ENCODE measurements around the gene GRIA1. TPM values are rescaled to one million over a fixed set of nuclear protein-coding genes. Genes with fewer than 3 reads are reported as not detected.

GRIA1 gene
- total and polyA plus RNA-seq, 2 of the 13 experiments (the other 11 are each of a cell fraction or from before 2014, with no cell fraction given) = not detected

GRCh38 chr5:153533546-153533945 is 43.1 kb downstream of the GRIA1 start:
- CTCF ChIA-PET (ENCODE audit: low intra/inter-chr PET ratio, low total read pairs) = no interaction called here
- no peaks in the 10 kb centered on the region for H4K20me1 ChIP-seq (ENCODE audit: insufficient read depth, low read length)
- POLR2A ChIA-PET = no interaction called here
- TF ChIP-seq PRDM4 (CRISPR knock-in tag; IDR thresholded peaks at IDR 0.05; ENCODE audit: borderline replicate concordance) = no peak
- no peak for TF ChIP-seq IKZF1 (IDR thresholded peaks at IDR 0.05)
- no peak for TF ChIP-seq ZSCAN22 (CRISPR knock-in tag; IDR thresholded peaks at IDR 0.05)
- no peak for TF ChIP-seq ZNF460 (CRISPR knock-in tag; IDR thresholded peaks at IDR 0.05; ENCODE audit: borderline replicate concordance)
- TF ChIP-seq SSRP1 (CRISPR knock-in tag; IDR thresholded peaks at IDR 0.05) = no peak
- 0% methylated on average over 1 of the region's 1 CpG for WGBS (ENCODE audit: low lambda C conversion rate)
- H3K4me1 ChIP-seq (ENCODE audit: insufficient read depth, low read length) = no peaks in the 10 kb centered on the region
- H3K4me3 ChIP-seq (replicated peaks in 1 of 3; ENCODE audit: insufficient read depth in 1 of 3, low read depth in 2 of 3, low read length in 3 of 3) = no peak overlapping the region
- no peaks in the 10 kb centered on the region for H3K9me3 ChIP-seq (ENCODE audit: low read length)
- no TSS peak for BruUV-seq (replicated peaks)
- ATAC-seq = no peak
- no peak overlapping the region for H2AFZ ChIP-seq (ENCODE audit: low read length)
- H3K79me2 ChIP-seq (ENCODE audit: insufficient read depth, low read length) = no peaks in the 10 kb centered on the region
- H3K9ac ChIP-seq (ENCODE audit: insufficient read depth, low read depth, low read length) = no peak overlapping the region
- H3K27me3 ChIP-seq (ENCODE audit: control insufficient read depth in 1 of 2, insufficient read depth in 2 of 2, low read length in 2 of 2) = no peaks in the 10 kb centered on the region; a peak in 1 of 5 replicates
- no peaks in the 10 kb centered on the region for H3K36me3 ChIP-seq (replicated peaks in 1 of 2; ENCODE audit: control insufficient read depth in 1 of 2, insufficient read depth in 2 of 2, low read length in 2 of 2)
- H3K4me2 ChIP-seq (ENCODE audit: low read depth, low read length) = no peak overlapping the region
- no peak for DNase-seq (ENCODE audit: low spot score)
- in situ Hi-C loops (cut with HindIII; ENCODE audit: extremely low pct_ligation_motif_present, low pct_unique_long_range_greater_than_20kb) (no loop called here), intact Hi-C loops (cut with micrococcal nuclease; ENCODE audit: unreplicated experiment) (no loop called here)
- no peak for FAIRE-seq
- H3K27ac ChIP-seq (ENCODE audit: extremely low read length, insufficient read depth, low read length) = no peak overlapping the region

GRCh38 chr5:153534102-153534501 is 43.6 kb downstream of the GRIA1 start:
- Histone ChIP-seq H3K4me1 (ENCODE audit: insufficient read depth, low read length) (no peaks in the 10 kb centered on the region), H3K9me3 (ENCODE audit: low read length) (no peaks in the 10 kb centered on the region), H3K36me3 (replicated peaks in 1 of 2; ENCODE audit: control insufficient read depth in 1 of 2, insufficient read depth in 2 of 2, low read length in 2 of 2) (no peaks in the 10 kb centered on the region), H3K4me3 (replicated peaks in 1 of 3; ENCODE audit: insufficient read depth in 1 of 3, low read depth in 2 of 3, low read length in 3 of 3) (no peak overlapping the region), H2AFZ (ENCODE audit: low read length) (no peak overlapping the region), H4K20me1 (ENCODE audit: insufficient read depth, low read length) (no peaks in the 10 kb centered on the region), H3K4me2 (ENCODE audit: low read depth, low read length) (no peak overlapping the region), H3K9ac (ENCODE audit: insufficient read depth, low read depth, low read length) (no peak overlapping the region), H3K27me3 (ENCODE audit: control insufficient read depth in 1 of 2, insufficient read depth in 2 of 2, low read length in 2 of 2) (no peaks in the 10 kb centered on the region; a peak in 1 of 5 replicates), H3K27ac (ENCODE audit: extremely low read length, insufficient read depth, low read length) (no peak overlapping the region), H3K79me2 (ENCODE audit: insufficient read depth, low read length) (no peaks in the 10 kb centered on the region)
- intact Hi-C loops (cut with micrococcal nuclease; ENCODE audit: unreplicated experiment) (no loop called here), in situ Hi-C loops (cut with HindIII; ENCODE audit: extremely low pct_ligation_motif_present, low pct_unique_long_range_greater_than_20kb) (no loop called here)
- ATAC-seq (no peak), FAIRE-seq (no peak), DNase-seq (ENCODE audit: low spot score) (no peak)
- 3% methylated on average over 1 of the region's 1 CpG for WGBS (ENCODE audit: low lambda C conversion rate)
- POLR2A ChIA-PET = no interaction called here
- BruUV-seq (replicated peaks) = no TSS peak
- CTCF ChIA-PET (ENCODE audit: low intra/inter-chr PET ratio, low total read pairs) = no interaction called here
- TF ChIP-seq, protein P1, sequence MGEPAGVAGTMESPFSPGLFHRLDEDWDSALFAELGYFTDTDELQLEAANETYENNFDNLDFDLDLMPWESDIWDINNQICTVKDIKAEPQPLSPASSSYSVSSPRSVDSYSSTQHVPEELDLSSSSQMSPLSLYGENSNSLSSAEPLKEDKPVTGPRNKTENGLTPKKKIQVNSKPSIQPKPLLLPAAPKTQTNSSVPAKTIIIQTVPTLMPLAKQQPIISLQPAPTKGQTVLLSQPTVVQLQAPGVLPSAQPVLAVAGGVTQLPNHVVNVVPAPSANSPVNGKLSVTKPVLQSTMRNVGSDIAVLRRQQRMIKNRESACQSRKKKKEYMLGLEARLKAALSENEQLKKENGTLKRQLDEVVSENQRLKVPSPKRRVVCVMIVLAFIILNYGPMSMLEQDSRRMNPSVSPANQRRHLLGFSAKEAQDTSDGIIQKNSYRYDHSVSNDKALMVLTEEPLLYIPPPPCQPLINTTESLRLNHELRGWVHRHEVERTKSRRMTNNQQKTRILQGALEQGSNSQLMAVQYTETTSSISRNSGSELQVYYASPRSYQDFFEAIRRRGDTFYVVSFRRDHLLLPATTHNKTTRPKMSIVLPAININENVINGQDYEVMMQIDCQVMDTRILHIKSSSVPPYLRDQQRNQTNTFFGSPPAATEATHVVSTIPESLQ (CRISPR knock-in tag; conservative IDR thresholded peaks at IDR 0.05) = no peak
- TF ChIP-seq RXRA (CRISPR knock-in tag; IDR thresholded peaks at IDR 0.05) (no peak), ZNF790 (CRISPR knock-in tag; IDR thresholded peaks at IDR 0.05; ENCODE audit: borderline replicate concordance) (no peak), GABPA (IDR thresholded peaks at IDR 0.05; ENCODE audit: low read depth, low read length) (no peak), GABPA (CRISPR knock-in tag; IDR thresholded peaks at IDR 0.05; ENCODE audit: low read depth) (no peak), DNMT3B (CRISPR knock-in tag; conservative IDR thresholded peaks at IDR 0.05) (no peak), FOXK1 (CRISPR knock-in tag; IDR thresholded peaks at IDR 0.05; ENCODE audit: borderline replicate concordance, low read depth) (no peak)
- TF ChIP-seq, protein P2, sequence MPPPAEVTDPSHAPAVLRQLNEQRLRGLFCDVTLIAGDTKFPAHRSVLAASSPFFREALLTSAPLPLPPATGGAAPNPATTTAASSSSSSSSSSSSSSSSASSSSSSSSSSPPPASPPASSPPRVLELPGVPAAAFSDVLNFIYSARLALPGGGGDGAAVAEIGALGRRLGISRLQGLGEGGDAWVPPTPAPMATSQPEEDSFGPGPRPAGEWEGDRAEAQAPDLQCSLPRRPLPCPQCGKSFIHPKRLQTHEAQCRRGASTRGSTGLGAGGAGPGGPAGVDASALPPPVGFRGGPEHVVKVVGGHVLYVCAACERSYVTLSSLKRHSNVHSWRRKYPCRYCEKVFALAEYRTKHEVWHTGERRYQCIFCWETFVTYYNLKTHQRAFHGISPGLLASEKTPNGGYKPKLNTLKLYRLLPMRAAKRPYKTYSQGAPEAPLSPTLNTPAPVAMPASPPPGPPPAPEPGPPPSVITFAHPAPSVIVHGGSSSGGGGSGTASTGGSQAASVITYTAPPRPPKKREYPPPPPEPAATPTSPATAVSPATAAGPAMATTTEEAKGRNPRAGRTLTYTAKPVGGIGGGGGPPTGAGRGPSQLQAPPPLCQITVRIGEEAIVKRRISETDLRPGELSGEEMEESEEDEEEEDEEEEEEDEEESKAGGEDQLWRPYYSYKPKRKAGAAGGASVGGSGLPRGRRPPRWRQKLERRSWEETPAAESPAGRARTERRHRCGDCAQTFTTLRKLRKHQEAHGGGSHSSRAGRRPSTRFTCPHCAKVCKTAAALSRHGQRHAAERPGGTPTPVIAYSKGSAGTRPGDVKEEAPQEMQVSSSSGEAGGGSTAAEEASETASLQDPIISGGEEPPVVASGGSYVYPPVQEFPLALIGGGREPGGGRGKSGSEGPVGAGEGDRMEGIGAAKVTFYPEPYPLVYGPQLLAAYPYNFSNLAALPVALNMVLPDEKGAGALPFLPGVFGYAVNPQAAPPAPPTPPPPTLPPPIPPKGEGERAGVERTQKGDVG (CRISPR knock-in tag; IDR thresholded peaks at IDR 0.05; ENCODE audit: borderline replicate concordance) = no peak
